ENCODE data around the gene SYTL3.

The SYTL3 gene

DNA sequence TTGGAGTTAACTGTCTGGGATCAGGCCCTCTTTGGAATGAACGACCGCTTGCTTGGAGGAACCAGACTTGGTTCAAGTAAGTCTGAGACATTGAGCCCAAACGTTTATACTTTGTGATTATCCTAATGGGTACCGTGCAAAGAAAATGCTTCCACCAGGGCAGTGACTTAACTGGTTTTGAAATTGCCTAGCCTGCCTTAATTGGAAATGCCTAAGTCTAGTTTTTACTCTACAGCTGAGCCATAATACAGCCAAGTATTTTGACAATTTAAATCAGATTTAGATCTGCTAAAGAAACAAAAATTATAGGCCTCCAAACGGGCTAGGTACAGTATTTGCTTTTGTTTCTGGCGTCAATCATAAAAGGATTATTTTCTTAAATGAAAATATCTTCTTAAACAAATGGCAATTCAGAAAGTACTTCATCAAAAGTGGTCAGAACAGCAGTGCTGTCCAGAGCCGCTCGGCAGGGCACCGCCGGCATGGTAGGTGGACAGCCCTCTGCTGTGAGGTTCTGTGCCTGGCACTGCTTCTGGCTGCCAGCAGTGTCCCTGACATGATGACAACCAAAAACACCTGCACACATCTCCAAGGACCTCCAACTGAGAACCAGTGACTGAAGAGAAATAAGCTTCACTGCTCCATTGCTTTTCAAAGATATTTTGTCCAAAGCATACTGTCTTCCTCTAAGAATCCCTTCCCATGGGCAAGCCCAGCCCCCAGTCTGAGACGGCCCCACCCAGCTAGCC lies 113.8 kb downstream of the SYTL3 start:
- no peak for DNase-seq

DNA sequence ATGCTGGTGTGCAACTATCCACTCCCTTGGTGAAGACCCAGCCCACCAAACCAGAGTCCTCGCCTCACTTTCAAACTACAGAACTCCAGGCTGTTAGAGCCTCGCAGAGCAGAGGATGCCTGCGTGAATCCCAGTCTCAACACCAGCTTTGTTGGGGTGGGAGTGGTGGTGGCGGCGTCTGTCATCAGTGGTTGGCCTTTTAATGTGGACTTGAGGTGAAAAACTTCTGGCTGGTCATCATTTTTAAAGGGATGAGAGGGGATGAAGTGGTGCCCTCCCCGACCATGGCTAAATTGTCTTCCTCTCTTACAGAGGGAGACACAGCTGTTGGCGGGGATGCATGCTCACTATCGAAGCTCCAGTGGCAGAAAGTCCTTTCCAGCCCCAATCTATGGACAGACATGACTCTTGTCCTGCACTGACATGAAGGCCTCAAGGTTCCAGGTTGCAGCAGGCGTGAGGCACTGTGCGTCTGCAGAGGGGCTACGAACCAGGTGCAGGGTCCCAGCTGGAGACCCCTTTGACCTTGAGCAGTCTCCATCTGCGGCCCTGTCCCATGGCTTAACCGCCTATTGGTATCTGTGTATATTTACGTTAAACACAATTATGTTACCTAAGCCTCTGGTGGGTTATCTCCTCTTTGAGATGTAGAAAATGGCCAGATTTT lies 114.5 kb downstream of the SYTL3 start:
- DNase-seq, result no peak

DNA sequence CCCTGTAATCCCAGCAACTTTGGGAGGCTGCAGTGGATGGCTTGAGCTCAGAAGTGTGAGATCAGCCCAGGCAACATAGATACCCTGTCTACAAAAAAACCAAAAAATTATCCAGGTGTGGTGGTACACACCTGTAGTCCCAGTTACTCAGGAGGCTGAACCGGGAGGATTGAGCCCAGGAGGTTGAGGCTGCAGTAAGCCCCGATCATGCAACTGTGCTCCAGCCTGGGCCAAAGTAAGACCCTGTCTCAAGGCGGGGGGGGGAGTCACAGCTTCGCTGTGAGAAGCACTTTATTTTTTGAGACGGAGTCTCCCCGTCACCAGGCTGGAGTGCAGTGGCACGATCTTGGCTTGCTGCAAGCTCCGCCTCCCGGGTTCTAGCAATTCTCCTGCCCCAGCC lies 115.1 kb downstream of the SYTL3 start:
- no peak for DNase-seq

DNA sequence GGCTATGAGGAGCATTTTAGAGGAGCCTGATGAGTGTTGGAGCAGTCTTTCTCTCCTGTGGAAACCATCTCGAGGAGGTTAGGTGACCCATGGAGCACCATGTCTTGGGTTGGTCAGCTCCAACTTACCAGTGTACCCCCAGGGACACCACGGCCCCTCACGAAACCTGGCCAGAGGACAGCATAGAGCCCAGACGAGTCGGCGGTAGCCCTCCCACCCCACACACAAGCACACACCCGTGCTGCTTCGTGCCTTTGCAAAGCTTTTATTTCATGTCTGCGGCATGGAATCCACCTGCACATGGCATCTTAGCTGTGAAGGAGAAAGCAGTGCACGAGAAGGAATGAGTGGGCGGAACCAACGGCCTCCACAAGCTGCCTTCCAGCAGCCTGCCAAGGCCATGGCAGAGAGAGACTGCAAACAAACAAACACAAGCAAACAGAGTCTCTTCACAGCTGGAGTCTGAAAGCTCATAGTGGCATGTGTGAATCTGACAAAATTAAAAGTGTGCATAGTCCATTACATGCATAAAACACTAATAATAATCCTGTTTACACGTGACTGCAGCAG lies 115.7 kb downstream of the SYTL3 start:
- DNase-seq, result no peak

DNA sequence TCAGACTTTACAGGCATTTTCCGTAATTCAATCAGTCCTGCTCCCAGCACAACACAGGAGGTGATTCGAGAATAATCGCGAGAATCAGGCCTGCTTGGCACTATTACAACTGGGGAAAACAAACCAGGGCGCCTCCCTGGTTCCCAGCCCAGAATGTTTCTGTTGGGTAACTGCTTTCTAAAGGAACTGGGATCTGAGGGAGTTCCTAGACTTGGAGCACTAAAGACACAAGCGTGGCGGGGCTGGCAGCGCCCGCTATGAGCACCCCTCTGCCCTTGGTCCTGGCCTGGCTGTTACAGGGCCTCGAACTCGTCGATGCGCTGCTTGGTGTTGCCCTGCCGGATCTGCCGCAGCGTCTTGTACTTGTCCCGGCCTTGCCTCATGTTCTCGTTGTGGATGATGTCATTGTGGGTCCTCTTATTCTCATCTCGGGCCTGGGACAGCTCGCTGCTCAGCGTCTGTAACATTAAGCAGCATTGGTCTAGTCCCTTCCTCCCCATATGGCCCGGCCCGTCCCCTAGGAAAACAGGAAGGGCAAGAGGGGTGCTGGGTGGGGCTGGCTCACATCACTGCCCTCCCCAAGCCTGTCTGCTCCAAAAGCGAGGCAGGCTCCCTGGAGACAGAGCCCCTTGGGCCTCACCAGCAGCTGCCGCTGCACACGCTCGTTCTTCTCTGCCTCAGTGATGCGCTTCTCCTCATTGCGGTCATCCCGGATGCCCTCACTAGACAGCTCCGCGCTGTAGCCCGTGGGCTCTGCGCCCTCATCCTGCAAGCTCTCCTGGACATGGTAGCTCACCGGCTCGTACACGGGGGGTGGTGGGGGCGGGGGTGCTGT lies 117.0 kb downstream of the SYTL3 start:
- DNase-seq, result no peak

DNA sequence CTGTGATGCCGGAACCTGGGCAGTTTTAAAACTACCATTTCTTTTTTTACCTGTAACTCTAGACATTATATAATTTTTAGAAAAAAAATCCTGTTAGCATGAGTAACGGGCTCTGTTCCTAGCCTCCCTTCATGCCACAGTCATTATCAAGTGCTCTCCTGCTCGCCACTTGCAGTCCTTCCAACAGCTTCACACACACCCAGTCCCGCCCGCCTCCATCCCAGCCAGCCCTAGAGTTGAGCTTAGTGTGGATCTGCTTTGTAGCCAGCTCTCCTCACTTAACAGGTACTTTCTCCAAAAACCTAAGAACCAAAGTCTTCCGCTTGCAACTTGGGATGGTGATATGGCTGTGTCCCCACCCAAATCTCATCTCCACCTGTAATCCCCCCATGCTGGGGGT lies 117.9 kb downstream of the SYTL3 start:
- DNase-seq, result no peak

DNA sequence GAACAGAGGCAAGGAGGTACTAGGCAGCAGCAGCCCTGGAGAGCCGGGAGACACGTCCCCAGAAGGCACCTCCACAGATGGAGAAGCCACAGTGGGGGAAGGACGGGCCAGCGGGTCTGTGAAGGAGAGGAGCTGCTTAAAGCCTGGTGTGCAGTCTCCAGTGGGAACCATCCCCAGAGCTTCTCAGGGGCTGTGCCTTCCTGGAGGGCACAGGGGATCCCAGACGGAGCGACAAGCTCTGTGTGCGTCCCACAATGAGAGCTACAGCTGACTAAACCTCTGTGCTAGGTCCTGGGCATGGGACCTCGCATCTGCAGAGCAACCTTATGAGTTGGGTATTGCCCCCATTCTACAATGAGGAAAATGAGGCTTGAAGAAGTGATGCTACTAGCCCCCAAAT lies 118.6 kb downstream of the SYTL3 start:
- no peak for DNase-seq

DNA sequence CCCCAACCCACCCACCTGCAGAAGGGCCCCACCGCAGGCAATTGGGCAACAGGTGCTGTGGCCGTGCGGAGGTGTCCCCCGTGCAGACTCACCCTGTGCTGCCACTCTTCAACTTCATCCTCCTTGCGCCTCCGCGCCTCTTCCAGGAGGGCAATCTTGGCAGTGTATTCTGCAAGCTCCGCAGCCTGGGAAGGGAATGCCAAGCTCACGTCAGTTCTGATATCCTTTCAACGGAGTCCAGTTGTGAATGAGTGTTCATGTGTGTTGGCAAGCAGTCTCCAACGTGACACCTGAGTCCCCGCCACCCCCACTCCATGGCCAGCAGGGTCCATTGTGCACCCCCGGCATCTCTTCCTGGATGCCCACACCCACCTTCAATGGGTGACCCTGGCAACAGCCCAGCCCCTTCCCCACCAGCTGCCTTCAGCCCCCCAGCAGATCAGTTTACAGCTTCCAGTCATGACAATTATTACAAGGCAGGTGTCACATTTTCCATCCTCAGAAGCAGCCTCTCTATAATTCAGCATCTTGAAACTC lies 119.4 kb downstream of the SYTL3 start:
- no peak for DNase-seq

DNA sequence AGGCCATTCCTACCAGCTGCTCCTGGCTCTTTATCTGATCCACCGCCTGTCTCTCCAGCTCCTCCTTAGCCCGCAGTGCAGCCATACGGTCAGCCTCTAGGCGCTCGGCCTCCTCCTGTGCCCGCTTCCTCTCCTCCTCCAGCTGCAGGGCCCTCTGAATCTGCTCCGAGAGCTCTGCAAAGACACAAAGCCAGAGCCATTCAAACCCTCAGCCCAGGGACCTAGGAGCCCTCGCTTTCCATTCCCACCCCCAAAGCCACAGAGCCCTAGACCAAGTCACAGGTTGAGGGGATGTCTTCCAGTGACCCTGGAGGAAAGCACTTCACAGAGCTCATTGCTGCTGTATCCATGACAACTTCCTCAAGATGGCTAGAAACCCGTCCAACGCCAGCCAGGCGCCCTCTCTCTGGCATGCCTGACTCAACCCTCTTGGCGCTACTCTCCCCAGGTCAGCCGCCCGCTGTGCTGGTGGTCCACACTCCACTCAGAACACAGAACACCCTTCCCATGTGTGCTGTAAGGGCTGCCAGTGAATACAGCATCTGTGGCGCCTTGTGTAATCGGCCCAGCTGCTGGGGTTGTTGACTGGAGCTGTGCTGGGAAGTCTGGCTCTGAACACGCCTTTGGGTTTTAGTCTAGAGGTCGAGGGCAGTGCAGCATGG lies 120.0 kb downstream of the SYTL3 start:
- DNase-seq, result no peak

DNA sequence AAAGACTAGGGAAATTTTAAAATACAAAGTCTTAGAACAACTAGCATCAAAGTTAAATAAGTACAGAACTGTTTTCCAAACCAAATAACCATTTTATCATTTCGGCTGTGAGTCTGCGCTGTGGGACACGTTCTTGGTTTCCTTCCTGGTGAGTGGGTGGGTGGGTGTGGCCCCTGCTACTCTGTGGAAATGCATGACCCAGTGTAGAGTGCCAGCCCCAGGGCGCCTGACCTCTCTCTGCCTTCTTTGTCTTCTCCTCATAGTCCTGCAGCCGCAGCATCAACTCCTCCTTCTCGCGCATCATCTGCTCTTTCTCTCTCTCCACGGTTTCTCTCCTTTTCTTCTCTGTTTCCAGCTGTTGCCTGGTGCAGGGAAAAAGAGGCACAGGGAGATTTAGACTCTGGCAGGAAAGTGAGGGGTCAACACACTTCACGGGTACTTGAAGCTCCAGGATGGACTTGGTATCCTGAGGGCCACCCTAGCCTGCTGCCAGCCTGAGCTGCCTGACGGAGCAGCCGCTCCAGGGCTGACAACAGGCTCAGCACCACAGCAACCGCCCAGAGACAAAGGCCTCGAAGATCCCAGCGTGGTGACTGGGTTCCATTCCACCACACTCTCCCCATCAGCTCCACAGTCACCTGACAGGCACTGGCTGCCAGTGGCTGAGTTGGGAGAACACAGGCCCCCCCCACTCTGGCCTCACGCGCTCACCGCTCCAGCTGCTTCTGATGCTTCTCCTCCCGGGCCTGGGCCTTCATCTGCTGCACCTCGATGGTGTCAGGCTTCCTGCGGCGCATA lies 120.9 kb downstream of the SYTL3 start:
- DNase-seq, result no peak

DNA sequence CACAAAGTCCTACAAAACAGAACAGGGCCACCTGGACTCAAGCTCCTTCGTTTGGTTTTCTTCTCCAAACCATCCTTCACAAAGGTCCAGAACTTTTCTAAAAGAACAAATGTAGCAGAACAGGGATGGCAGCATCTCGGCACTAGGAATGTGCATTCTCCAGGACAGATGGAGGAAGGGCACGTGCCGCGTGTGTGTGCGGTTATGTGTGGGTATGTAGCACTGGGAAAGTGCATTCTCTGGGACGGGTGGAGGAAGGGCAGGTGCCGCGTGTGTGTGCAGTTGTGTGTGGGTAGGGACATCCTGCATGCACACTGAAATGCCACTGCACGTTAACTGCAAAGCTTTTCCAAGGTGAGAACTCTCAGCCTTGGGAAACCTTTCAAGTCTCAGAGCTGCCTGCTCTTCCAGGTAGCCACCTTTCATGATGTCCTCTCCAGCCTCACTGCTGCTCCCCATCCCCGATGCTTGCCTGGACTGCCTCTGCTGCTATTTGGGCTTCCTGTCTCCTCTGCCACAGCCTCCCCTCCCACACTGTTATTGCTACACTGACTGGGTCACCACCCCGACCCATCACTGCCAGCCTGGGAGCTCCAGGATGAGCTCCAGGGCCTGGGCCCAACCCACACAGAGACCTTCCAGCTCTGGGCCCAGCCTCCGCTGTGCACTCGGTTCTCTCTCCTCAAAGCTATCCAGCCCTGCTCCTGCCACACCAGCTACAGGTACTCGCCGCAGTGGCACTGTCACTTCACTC lies 121.7 kb downstream of the SYTL3 start:
- DNase-seq, result no peak

DNA sequence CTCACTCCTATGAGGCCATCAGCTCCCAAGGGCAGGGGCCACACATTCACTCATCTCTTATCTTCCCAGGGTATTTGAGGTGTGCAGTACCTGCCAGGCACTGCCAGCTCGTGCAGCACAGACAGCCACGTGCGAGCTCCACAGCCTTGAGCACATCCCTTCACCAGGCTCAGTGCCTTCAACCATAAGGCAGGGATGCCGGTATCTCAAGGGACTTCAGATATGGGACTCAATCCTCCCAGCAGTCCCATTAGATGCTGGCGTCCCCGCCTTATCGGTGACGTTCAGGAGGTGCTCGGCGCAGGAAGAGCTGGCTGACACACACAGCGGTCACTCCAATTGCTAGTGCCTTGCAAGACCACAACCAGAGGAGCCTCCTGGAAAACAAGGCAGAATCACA lies 122.3 kb downstream of the SYTL3 start:
- DNase-seq, result no peak

DNA sequence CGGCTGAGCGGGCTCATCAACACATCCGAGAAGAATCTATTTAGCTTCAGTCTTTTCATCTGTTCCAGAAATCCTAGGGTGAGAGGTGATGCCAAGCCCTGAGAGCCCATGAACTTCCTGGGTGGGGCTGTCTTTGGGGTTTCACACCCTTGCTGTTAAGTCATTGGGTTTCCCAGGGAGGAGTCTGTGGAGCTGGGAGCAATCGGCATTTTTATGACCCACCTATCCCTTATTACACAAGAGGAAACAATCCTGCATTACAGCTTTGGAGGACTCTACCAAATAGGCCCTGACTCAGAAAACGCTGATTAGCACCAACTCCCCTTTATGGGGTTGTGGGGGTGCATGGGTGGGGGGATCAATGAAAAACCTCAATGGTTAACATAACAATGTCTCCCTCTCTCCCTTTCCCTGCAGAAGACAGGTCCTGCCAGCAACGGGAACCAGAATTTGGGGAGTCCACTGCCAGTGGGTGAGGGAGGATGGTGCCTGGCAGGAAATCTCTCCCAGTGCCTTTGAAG lies 123.1 kb downstream of the SYTL3 start:
- no peak for DNase-seq

DNA sequence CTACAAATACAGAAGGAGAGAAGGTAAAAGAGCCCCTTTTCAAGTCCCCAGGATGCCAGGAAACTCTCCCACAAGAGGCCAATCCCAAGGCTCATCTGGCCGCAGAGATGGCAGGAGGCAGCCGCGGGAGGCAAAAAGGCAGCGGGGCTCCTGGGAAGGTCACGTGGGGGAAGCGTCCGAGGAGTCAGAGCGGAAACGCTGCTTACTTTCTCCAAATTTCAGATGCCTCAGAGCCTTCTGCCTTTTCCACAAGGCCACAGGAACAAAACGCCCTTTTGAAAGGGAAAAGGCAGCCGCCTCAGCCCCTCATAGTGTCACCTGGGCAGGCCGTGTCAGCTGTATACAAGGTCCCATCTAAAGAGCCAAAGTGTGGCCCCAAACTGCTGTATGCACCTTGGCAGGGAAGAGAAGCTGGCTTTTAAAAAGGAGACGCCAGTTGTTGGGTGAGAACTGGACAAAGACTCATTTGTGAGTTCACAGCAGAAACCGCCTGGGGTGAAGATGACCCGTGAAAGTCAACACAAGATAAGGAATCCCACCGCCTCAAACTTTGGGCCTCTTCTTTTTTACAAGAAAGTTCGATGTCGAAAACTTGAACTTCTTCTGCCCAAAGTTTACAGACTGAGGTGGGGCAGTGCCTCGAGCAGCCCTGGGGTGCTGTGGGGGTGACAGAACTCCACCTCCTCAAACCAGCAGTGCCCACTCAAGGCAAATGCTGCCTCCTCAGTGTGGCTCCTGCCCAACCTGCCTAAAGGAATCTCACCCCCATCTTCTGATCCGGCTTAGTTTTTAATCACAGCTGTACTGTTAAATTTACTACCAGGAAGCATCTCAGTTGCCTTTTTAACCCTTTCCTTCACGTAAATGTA lies 124.0 kb downstream of the SYTL3 start:
- DNase-seq, result no peak

DNA sequence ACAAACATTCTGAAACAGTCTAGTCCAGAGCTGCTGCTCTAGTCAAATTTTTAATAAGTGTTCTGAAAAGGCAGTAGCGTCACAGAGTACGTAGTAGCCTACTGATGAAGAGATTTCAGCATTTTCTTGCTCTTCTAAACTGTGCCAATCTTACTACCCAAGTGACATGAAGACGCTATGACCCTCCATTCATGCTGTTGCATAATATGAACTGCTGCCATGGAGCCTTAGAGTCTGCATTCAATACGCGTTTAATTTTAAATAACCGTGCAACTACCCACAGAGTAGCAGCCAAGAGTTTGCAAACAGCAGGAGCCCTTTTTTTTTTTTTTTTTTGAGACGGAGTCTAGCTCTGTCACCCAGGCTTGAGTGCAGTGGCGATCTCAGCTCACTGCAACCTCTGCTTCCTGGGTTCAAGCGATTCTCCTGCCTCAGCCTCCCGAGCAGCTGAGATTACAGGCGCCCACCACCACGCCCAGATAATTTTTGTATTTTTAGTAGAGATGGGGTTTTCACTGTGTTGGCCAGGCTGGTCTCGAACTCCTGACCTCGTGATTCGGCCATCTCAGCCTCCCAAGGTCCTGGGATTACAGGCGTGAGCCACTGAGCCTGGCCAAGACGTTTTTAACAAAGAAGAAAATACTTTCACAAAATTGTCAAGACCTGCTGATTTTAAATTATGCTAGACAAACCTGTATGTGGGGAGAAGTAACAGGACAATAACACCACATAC lies 125.0 kb downstream of the SYTL3 start:
- no peak for DNase-seq

DNA sequence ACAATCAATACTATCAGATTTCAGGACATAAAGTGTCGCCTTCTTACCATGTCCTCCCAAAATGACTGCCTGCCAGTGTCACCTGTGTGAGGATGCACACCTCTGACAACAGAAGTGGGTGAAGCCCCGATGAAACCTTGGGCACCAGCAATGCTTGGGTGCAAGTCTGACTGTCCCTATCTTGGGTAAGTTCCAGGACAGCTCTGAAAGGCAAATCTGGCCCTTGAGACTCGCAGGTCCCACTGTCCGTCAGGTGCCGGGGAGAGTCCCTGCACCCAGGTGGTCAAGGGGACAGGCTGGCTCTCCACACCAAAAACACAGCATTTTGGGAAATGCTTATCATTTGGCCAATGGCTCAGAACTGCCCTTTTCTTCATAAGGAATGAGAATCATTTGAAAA lies 126.0 kb downstream of the SYTL3 start:
- no peak for DNase-seq

DNA sequence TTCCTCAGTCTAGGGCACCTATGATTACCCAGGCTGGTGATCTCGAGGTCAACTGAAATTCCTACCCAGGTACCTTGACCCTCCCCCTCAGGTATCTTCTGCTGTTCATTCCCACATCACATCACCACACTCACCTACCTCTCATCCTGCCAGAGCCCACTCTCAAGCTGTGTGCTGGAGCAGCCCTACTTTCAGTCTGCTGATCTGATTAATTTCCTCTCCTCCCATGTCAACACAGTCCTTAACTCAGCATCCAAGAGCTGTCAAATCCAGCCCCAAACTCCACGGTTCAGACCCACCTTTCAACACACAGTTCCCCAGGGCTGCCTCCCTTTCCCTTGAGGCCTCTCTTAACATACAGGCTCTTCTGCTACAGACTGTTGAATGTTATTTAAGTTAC lies 126.9 kb downstream of the SYTL3 start:
- DNase-seq, result no peak

DNA sequence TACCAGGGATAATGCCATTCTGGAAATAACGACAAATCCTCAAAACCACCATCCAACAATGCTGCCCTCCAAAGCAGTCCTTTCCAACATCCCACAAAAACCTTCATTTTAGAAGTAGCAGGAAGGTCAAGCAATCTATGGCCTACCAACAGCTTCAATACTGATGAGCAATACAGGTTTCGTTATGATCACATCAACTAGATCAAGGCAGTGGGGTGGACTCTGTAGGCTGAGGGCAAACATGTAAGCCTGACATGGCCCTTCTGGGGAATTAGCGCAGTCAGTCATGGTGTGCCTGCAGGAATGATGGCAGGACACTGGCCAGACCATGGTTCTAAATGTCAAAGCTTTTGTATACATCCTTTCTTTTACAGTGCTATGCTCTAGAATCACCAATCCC lies 127.7 kb downstream of the SYTL3 start:
- no peak for DNase-seq

DNA sequence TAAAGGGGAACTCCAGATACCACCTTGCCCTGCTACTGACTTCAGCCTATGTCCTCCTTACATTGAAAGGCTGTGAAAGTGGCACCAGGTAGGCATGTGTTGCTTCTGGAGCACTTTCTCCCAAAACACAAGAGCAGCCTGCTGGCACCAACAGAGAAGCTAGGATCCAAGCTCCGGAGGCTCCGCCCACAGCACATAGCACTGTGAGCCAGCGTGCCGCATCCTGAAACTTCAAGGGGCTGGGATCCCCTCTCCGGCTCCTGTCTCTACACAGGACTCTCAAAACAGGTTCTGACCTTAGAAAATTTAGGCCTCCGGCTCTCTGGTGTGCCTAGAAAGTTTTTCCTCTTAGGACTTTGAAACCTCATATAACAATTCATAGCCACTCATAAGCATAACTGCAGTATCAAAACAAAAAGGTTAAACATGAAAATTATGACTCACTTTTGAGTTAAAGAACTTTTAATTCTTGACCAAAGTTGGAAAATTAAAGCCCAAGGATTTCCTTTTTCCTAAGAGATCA lies 128.2 kb downstream of the SYTL3 start:
- no peak for DNase-seq
